ENCODE results near the gene TRUB2.

The TRUB2 gene

DNA sequence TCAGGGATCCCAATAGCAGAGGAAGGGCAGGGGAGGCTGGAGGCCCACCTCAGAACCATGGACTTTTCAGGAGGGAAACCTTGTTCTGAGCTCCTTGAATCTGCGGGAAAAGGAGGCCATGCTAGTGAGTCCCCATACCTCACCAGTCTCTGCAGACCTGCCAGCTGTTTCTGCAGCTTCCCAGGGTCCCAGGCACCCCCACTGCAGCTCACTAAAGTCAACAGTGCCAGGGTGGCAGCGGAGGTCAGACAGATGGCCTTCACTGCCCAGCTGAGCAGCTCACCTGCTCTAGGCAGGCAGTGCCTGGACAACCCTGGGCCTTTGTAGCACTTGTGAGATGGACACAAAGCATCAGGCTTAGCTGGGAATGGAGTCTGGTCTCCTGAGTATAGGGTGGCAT, 13.7 kb upstream of the TRUB2 start:
- in situ Hi-C loops (cut with HindIII; ENCODE audit: low sequenced_read_pairs), result no loop called here
- H3K4me3 ChIP-seq (ENCODE audit: low read depth, low read length), result no peak overlapping the region
- no peak for DNase-seq (ENCODE audit: low read depth)
- TF ChIP-seq CTCF (IDR thresholded peaks at IDR 0.05; ENCODE audit: low read depth, low read length, missing control alignments), result no peak

GRCh38 chr9:128335161-128335560, 12.9 kb upstream of the TRUB2 start:
- in situ Hi-C loops (cut with HindIII; ENCODE audit: low sequenced_read_pairs), result no loop called here
- DNase-seq (ENCODE audit: low read depth), result no peak

GRCh38 chr9:128333451-128333869, 11.2 kb upstream of the TRUB2 start:
- in situ Hi-C loops (cut with HindIII; ENCODE audit: low sequenced_read_pairs), result no loop called here
- H3K4me3 ChIP-seq (ENCODE audit: low read depth, low read length), result no peak overlapping the region
- DNase-seq (ENCODE audit: low read depth), result no peak
- no peak for TF ChIP-seq CTCF (IDR thresholded peaks at IDR 0.05; ENCODE audit: low read depth, low read length, missing control alignments)

More at GRCh38 chr9:128335161-128335560, 12.9 kb upstream of the TRUB2 start:
- TF ChIP-seq CTCF (IDR thresholded peaks at IDR 0.05; ENCODE audit: low read depth, low read length, missing control alignments), result no peak
- no peak overlapping the region for H3K4me3 ChIP-seq (ENCODE audit: low read depth, low read length)

GRCh38 chr9:128325629-128326028, 3.4 kb upstream of the TRUB2 start:
- no peak for TF ChIP-seq CTCF (IDR thresholded peaks at IDR 0.05; ENCODE audit: low read depth, low read length, missing control alignments)
- in situ Hi-C loops (cut with HindIII; ENCODE audit: low sequenced_read_pairs), result no loop called here
- DNase-seq (ENCODE audit: low read depth), result no peak
- no peak overlapping the region for H3K4me3 ChIP-seq (ENCODE audit: low read depth, low read length)

- H3K4me3 ChIP-seq (ENCODE audit: low read depth, low read length), result no peak overlapping the region
- no peak for TF ChIP-seq CTCF (IDR thresholded peaks at IDR 0.05; ENCODE audit: low read depth, low read length, missing control alignments)
- in situ Hi-C loops (cut with HindIII; ENCODE audit: low sequenced_read_pairs), result no loop called here
- DNase-seq (ENCODE audit: low read depth), result no peak
Observed at GRCh38 chr9:128324401-128324800, 2.2 kb upstream of the TRUB2 start.

DNA sequence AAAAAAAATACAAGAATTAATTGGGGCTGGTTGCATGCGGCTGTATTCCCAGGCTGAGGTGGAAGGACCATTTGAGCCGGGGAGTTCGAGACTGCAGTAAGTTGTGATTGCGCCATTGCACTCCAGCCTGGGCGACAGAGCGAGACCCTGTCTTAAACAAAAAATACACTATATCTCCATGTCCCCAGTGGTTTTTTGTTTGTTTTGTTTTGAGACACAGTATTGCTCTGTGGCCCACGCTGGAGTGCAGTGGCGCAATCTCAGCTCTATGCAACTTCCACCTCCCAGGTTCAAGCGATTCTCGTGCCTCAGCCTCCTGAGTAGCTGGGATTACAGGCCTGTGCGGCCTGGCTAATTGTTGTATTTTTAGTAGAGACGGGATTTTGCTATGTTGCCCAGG, 1.5 kb upstream of the TRUB2 start:
- in situ Hi-C loops (cut with HindIII; ENCODE audit: low sequenced_read_pairs), result no loop called here
- H3K4me3 ChIP-seq (ENCODE audit: low read depth, low read length), result peak overlapping the region; percentile 95
- TF ChIP-seq CTCF (IDR thresholded peaks at IDR 0.05; ENCODE audit: low read depth, low read length, missing control alignments), result no peak
- no peak for DNase-seq (ENCODE audit: low read depth)

GRCh38 chr9:128323212-128323730, 1.0 kb upstream of the TRUB2 start:
- peak overlapping the region; percentile 95 for H3K4me3 ChIP-seq (ENCODE audit: low read depth, low read length)
- no peak for TF ChIP-seq CTCF (IDR thresholded peaks at IDR 0.05; ENCODE audit: low read depth, low read length, missing control alignments)
- in situ Hi-C loops (cut with HindIII; ENCODE audit: low sequenced_read_pairs), result no loop called here
- no peak for DNase-seq (ENCODE audit: low read depth)

Data from astrocyte of the cerebellum (primary cell).